HEK293T (cell line): ENCODE measurements around the gene FTHL17.

Source experiments
- ARNT ChIP-seq: fragments of 450-650 bp; IDR thresholded peaks from 2 replicates; pipeline ENCODE4 v1.6.1; 2017; ENCODE audit warnings: mild to moderate bottlenecking
- BHLHE40 ChIP-seq: fragments of 450-650 bp; IDR thresholded peaks from 2 replicates; pipeline ENCODE4 v1.6.1; 2016; ENCODE audit warnings: mild to moderate bottlenecking, moderate library complexity, borderline replicate concordance
- CTBP1 ChIP-seq: fragments of 450-650 bp; IDR thresholded peaks from 2 replicates; pipeline ENCODE4 v1.6.1; 2016; ENCODE audit warnings: borderline replicate concordance
- FOXK2 ChIP-seq: fragments of 450-650 bp; IDR thresholded peaks from 2 replicates; pipeline ENCODE4 v1.6.1; 2016; ENCODE audit warnings: mild to moderate bottlenecking
- FOXM1 ChIP-seq: fragments of 450-650 bp; IDR thresholded peaks from 2 replicates; pipeline ENCODE4 v1.6.1; 2017; ENCODE audit warnings: mild to moderate bottlenecking, borderline replicate concordance
- L3MBTL2 ChIP-seq: fragments of 450-650 bp; conservative IDR thresholded peaks from 2 replicates; pipeline ENCODE4 v1.6.1; 2016; ENCODE audit warnings: mild to moderate bottlenecking
- PKNOX1 ChIP-seq: fragments of 450-650 bp; IDR thresholded peaks from 2 replicates; pipeline ENCODE4 v1.6.1; 2016
- SP1 ChIP-seq: fragments of 450-650 bp; IDR thresholded peaks from 2 replicates; pipeline ENCODE4 v1.6.1; 2017
- TARDBP ChIP-seq: fragments of 450-650 bp; IDR thresholded peaks from 2 replicates; pipeline ENCODE4 v1.6.1; 2016
- ZNF384 ChIP-seq: fragments of 450-650 bp; IDR thresholded peaks from 2 replicates; pipeline ENCODE4 v1.6.1; 2016

GRCh38 chrX:31038575-31039326 lies 33.1 kb downstream of the FTHL17 start:
- no peak for TF ChIP-seq SP1
- no peak for TF ChIP-seq FOXM1
- no peak for TF ChIP-seq ARNT
- no peak for TF ChIP-seq FOXK2
- TF ChIP-seq TARDBP: no peak
- no peak for TF ChIP-seq L3MBTL2
- no peak for TF ChIP-seq CTBP1
- no peak for TF ChIP-seq ZNF384
- no peak for TF ChIP-seq BHLHE40
- TF ChIP-seq PKNOX1: no peak
